ENCODE results near the gene CROCC2.

- TF ChIP-seq, protein P1, sequence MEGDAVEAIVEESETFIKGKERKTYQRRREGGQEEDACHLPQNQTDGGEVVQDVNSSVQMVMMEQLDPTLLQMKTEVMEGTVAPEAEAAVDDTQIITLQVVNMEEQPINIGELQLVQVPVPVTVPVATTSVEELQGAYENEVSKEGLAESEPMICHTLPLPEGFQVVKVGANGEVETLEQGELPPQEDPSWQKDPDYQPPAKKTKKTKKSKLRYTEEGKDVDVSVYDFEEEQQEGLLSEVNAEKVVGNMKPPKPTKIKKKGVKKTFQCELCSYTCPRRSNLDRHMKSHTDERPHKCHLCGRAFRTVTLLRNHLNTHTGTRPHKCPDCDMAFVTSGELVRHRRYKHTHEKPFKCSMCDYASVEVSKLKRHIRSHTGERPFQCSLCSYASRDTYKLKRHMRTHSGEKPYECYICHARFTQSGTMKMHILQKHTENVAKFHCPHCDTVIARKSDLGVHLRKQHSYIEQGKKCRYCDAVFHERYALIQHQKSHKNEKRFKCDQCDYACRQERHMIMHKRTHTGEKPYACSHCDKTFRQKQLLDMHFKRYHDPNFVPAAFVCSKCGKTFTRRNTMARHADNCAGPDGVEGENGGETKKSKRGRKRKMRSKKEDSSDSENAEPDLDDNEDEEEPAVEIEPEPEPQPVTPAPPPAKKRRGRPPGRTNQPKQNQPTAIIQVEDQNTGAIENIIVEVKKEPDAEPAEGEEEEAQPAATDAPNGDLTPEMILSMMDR (IDR thresholded peaks at IDR 0.05; ENCODE audit: low read length): no peak
- TF ChIP-seq EZH2 (IDR thresholded peaks at IDR 0.05; ENCODE audit: borderline replicate concordance, low read length): no peak
Measured at GRCh38 chr2:241029599-241030332, 123.6 kb downstream of the CROCC2 start.
